GM21576 (cell line): ENCODE results near the gene RPS18.

ENCODE experiments used
- ATAC-seq: cut with Tn5 transposase; IDR thresholded peaks from one replicate; pipeline ENCODE4 v1.9.1; 2021; ENCODE audit warnings: mild to moderate bottlenecking, moderate library complexity; ENCODE audit not compliant: unreplicated experiment

The RPS18 gene

GRCh38 chr6:33313709-33314514, 42.0 kb downstream of the RPS18 start, which contains the start of gene TAPBP:
Gene TAPBP (minus strand): TSS chr6:33314078. CDS start chr6:33314041, 37 bp downstream.
- ATAC-seq: peak; percentile 35

- ATAC-seq: no peak
Observed at GRCh38 chr6:33314515-33314942, 42.7 kb downstream of the RPS18 start.

DNA sequence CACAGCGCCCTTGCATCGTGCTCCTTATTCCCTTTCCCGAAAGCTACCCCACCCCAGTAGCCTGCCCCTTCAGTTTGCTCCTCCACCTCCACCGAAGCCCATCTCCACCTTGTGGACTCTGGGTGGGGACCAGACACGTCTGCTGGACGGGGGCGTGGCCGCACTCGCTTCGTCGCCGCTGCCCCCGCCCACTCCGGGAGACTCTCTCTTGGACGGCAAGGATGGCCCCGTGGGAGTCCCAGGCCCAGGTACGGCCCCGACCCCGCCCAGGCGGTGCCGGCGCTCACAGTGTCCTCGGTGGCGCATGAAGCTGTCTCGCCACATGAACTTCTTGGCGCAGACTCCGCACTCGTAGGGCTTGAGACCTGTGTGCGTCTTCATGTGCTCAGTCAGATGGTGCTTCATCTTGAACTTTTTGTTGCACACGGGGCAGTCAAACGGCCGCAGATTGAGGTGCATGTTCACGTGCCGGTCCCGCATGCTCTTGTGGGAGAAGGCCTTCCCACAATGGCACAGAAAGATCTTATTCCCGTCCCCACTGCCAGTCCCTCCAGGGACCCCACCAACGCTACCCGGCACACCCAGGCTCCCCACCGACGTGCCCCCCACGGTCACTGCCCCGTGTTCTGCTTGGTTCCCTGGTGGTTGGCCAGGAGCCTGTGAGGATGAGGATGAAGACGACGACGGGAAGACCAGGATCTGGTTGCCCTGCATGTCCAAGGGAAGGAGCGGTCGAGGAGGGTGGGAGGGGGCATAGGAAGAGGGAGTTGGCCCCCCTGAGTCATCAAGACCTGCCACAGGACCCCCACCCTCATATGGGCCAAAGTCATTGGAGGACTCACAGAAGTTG, 43.3 kb downstream of the RPS18 start:
- no peak for ATAC-seq

DNA sequence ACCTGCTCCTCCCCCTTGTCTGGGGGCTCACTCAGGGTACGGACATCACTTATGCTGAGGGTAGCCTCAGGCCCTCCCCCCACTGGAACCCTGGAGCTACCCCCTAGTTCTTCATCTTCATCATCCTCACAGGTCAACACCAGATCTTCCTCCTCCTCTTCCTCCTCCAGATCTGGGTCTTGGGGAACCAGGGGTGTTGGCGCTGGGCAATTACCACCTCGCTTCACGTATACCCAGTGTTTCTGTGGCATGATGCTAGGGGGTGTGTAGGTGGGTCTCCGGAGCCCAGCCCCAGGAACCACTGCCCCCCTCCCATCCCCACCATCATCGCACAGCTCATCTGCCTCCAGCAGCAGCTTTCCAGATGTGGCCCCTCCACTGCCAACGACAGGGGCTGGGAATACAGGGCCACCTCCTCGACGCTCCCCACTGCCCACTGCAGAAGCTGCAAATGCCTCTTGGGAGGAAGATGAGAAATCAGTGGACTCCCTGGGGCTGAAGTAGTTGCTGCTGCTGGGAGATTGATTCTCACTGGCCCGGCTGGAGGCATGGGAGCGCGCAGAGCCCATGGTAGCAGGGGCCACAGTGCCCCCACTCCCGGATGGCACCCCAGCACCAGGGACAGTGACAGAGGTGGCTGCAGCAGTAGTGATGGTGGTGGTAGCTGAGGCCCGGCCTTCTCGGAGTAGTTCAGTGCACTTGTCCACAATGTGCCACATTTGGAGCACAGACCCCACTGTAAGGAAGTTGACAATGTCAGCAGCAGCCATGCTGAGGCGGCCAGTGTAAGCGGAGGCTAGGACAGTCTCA, 44.1 kb downstream of the RPS18 start:
- ATAC-seq: no peak

DNA sequence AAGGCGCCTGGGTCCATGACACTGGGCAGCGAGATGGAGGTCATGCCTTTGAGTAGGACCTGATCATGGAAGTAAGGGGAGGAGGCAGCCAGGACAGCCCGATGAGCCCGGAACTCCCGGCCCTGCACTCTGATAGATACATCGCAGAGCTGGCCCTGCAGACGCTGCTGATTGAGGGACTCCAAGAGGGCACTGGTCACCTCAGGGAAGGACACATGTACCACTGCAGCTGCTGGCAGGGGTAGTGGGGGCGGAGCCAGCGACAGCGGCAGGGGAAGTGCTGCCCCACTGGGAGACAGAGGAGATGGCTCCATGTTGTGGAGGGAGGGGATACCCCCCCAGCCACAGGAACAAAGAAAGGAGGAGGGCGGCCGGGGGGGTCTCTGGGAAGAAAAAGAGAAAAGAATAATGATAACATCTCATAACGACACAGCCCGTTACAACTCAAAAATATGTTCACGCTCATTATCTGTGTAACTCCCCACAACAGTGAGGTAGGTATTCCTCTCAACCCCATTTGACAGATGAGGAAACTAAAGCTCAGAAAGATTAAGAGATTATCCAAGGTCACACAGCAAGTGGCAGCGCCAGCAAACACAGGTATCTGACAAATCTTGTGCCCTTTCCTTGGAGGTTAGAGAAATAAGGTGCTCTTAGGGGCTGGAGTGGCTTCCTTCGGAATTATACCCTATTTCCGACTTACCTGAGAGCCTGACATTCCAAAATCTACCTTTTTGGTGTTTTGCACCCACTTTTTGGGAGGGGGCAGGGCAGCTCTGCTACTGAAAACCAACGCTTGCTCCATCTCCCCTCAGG, 44.9 kb downstream of the RPS18 start:
- no peak for ATAC-seq

DNA sequence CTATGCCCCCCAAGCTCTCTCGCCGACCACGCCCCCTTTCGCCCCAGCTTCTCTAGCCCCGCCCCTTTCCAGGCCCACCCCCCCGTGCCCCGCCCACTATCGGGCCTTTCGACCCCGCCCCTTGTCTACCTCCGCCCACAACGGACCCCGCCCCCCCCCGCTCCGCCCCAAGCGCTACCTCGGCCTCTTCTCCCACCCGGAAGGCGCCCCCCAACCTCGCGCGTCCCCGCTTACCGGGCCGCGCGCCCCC, 45.5 kb downstream of the RPS18 start:
- ATAC-seq: no peak

- ATAC-seq: peak; percentile 38
Observed at GRCh38 chr6:33317669-33318425, 46.0 kb downstream of the RPS18 start, which contains the start of gene ZBTB22. Gene ZBTB22 (minus strand): TSS chr6:33317744. CDS start chr6:33316916, 828 bp downstream.

- ATAC-seq: no peak
Observed at GRCh38 chr6:33318426-33319073, 46.7 kb downstream of the RPS18 start.

GRCh38 chr6:33319939-33320314, 48.1 kb downstream of the RPS18 start:
- no peak for ATAC-seq

DNA sequence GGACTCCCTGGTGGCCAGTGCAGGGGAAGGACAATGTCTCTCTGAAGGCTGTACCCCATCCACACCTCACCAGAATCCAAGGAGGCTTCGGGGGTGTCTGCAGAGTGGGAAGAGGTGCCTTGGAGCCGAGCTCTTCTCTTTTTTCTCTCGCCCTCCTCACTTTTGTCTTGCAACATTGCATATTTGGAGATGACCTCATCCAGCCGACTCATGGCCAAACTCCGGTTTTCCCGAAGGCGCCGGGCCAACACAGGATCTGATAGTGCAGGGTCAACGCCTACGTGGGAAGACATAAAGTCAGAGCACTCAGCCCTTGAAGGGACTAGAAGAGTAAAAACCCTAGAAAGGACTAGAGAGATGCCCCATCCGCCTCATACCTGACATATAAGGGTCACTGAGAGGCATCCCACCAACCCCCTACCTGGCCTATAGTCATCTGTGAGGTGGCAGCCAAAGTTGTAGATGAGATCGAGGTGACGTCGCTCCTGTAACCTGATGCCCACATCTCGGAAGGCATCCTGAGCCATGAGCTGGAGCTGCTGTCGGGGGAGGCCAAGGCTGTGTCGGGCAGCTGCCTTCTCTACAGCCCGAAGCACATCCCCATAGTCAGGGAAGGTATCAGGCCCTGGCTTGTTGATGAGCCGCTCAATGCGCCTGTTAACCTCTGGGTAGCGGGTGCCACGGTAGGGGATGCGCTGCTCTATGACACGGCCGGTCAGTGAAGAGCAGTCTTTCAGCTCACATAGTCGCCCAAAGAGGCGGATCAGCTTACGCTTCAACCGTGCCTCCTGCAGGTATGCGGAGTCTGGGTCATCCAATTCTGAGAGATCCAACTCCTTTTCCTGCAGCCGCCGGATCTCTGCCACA, 48.7 kb downstream of the RPS18 start:
- no peak for ATAC-seq

DNA sequence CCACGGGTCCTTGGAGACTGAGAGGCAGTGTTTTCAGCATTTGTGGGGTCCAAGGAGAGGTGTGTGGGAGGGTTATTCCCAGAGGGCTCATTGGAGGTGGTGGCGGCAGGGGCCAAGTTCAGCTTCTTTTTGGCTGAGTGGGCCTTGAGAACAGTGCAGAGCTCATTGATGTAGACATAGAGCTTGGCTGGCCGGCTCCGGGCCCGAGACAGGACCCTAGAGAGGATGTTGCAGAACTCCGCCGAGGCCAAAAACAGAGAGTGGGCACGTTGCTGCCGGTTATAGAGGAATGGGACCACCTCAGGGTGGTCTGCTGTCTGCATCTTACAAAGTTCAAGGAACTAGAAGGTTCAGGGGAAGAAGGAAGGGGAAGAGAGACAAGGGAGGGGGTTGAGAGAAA, 49.4 kb downstream of the RPS18 start:
- ATAC-seq: no peak

- no peak for ATAC-seq
Observed at GRCh38 chr6:33323623-33323948, 51.7 kb downstream of the RPS18 start.

- ATAC-seq: no peak
Observed at GRCh38 chr6:33324125-33324524, 52.2 kb downstream of the RPS18 start.
